ENCODE measurements around the gene STK40. TPM values are rescaled to one million over a fixed set of nuclear protein-coding genes. Genes with fewer than 3 reads are reported as not detected.
A peak's percentile ranks its signal among the peaks of the same experiment; 100 is the strongest.

Gene STK40
- polyA plus RNA-seq, 2 of the 4 experiments (the other 2 are of a cell fraction) = 6.0 to 8.9 TPM

- TF ChIP-seq MAX (IDR thresholded peaks at IDR 0.05) (peak; percentile 28; the same call in 1 of the 2 replicates), FOSL2 (IDR thresholded peaks at IDR 0.05) (no peak), FOSL2 (CRISPR knock-in tag; IDR thresholded peaks at IDR 0.05) (no peak), MYC (IDR thresholded peaks at IDR 0.05; ENCODE audit: borderline replicate concordance, low read length) (no peak), GATA3 (IDR thresholded peaks at IDR 0.05; ENCODE audit: borderline replicate concordance) (no peak), EHMT2 (IDR thresholded peaks at IDR 0.05; ENCODE audit: low read depth) (no peak), FOSB (CRISPR knock-in tag; IDR thresholded peaks at IDR 0.05) (no peak), KDM1A (IDR thresholded peaks at IDR 0.05; ENCODE audit: low read depth) (no peak), PBX3 (IDR thresholded peaks at IDR 0.05) (no peak)
These were observed 79.4 kb downstream of the STK40 start, which contains the start of gene SH3D21 (continued) for GRCh38 chr1:36306210-36306901.

DNA sequence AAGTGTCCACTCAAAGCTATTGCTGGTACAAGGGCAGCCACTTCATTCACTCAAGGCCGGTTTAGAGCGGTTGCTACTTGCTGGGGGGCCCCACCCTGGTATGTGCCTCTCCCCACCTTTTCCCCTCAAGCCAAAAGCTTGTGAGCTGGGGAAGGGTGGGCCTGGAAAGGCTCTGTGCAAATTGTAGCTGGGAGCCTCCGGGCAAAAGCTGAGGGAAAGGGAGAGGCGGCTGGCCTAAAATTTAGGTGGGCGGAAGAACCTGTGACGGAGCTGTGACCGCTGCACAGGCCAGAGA lies 79.9 kb downstream of the STK40 start:
- Histone ChIP-seq H3K9me3 (no peaks in the 10 kb centered on the region), H3K4me1 (peaks cover 21% of the 10 kb centered on the region), H3K4me3 (no peak overlapping the region; the same call in 2 of the 3 replicates), H3K4me2 (peak overlapping the region; percentile 99), H3K27ac (peak overlapping the region in 1 of 2 experiments; percentile 85; a peak in 2 of 6 replicates)
- TF ChIP-seq KDM5A (IDR thresholded peaks at IDR 0.05) = no peak
- TF ChIP-seq ZSCAN20 (CRISPR knock-in tag; IDR thresholded peaks at IDR 0.05) = no peak
- TF ChIP-seq ZC3H11A (IDR thresholded peaks at IDR 0.05) = no peak
- no peak for TF ChIP-seq PHF8 (IDR thresholded peaks at IDR 0.05; ENCODE audit: borderline replicate concordance, low read depth)
- no peak for FAIRE-seq
- no peak for ATAC-seq
- ChIA-PET POLR2A (interaction anchor here (1.2 to 1.7 kb wide), 3 partner anchors 14 to 156 kb away, joined by 3 to 9 read pairs (median 3); partner anchors contain the start of genes THRAP3 and TRAPPC3), CTCF (interaction anchor here (1.1 to 1.7 kb wide), 6 partner anchors 14 to 116 kb away, joined by 3 to 6 read pairs (median 4); no protein-coding TSS in a partner anchor)
- DNase-seq (ENCODE audit: low read depth in 1 of 2, low spot score in 1 of 2) = no peak
- 78% methylated on average over 6 of the region's 7 CpGs for whole genome bisulfite sequencing (ENCODE audit: missing lambda C conversion rate)

- H3K4me3 ChIP-seq = no peak overlapping the region
- POLR2A ChIA-PET = interaction anchor here (1.3 to 1.7 kb wide), 2 partner anchors 13 to 155 kb away, joined by 3 to 9 read pairs; partner anchors contain the start of gene TRAPPC3
These were observed 80.5 kb downstream of the STK40 start for GRCh38 chr1:36304970-36305914.

More at GRCh38 chr1:36304970-36305914, 80.5 kb downstream of the STK40 start:
- Histone ChIP-seq H3K4me2 (peak overlapping the region; percentile 99; the same call in 2 of the 3 replicates), H3K27ac (peak overlapping the region in 1 of 2 experiments; percentile 85; a peak in 1 of 6 replicates), H3K9me3 (no peaks in the 10 kb centered on the region), H3K4me1 (peaks cover 27% of the 10 kb centered on the region)
- ATAC-seq (no peak), DNase-seq (ENCODE audit: low read depth in 1 of 2, low spot score in 1 of 2) (no peak), FAIRE-seq (no peak)
- CTCF ChIA-PET = interaction anchor here (0.6 to 2.3 kb wide), 6 partner anchors 20 to 299 kb away, joined by 3 to 7 read pairs (median 4); no protein-coding TSS in a partner anchor
- TF ChIP-seq TP53 (CRISPR knock-in tag; IDR thresholded peaks at IDR 0.05) (no peak), REST (IDR thresholded peaks at IDR 0.05) (no peak), CEBPB (IDR thresholded peaks at IDR 0.05) (no peak), FOSL2 (IDR thresholded peaks at IDR 0.05) (no peak), FOSL2 (CRISPR knock-in tag; IDR thresholded peaks at IDR 0.05) (no peak), MAZ (IDR thresholded peaks at IDR 0.05; ENCODE audit: borderline replicate concordance, low read depth, low read length) (no peak), HOXB13 (CRISPR knock-in tag; IDR thresholded peaks at IDR 0.05; ENCODE audit: low read depth) (no peak), MYC (IDR thresholded peaks at IDR 0.05; ENCODE audit: borderline replicate concordance, low read length) (no peak), HOXA7 (CRISPR knock-in tag; IDR thresholded peaks at IDR 0.05) (no peak)
- WGBS (ENCODE audit: missing lambda C conversion rate) = 84% methylated on average over 9 of the region's 10 CpGs

Measured in A549 (cell line).